Tibial artery (tissue), 4 donors: ENCODE results near the gene NPEPL1.
A peak's percentile ranks its signal among the peaks of the same experiment; 100 is the strongest.

Source experiments
- DNase-seq, 2 donors: peaks; one replicate each; pipeline ENCODE4 v3.0.0-alpha.2; 2019
- H3K27ac ChIP-seq, 2 donors: fragments of 200-600 bp; sonication (generic) in 1 of 2; 1 replicate in 1 of 2; 2 replicates in 1 of 2; pipeline ENCODE4 v1.5.1; 2018 to 2019; ENCODE audit warnings: mild to moderate bottlenecking in 1 of 2
- H3K27me3 ChIP-seq, 2 donors: fragments of 200-600 bp; sonication (generic) in 1 of 2; one replicate each; pipeline versions ENCODE4 v1.5.1 to v1.6.0; 2016 to 2019
- H3K36me3 ChIP-seq, 3 donors: fragments of 200-600 bp; sonication (generic) in 2 of 3; one replicate each; pipeline ENCODE4 v1.5.1; 2016 to 2019; ENCODE audit warnings: mild to moderate bottlenecking in 2 of 3
- H3K4me1 ChIP-seq, 4 donors: fragments of 200-600 bp; sonication (generic) in 2 of 4; 1 replicate in 3 of 4; 2 replicates in 1 of 4; pipeline ENCODE4 v1.5.1; 2016 to 2019
- H3K4me3 ChIP-seq, 2 donors: fragments of 200-600 bp; sonication (generic) in 1 of 2; 1 replicate in 1 of 2; 2 replicates in 1 of 2; pipeline ENCODE4 v1.5.1; 2018 to 2019; ENCODE audit warnings: mild to moderate bottlenecking in 2 of 2
- H3K9me3 ChIP-seq, 3 donors: fragments of 200-600 bp; sonication (generic) in 1 of 3; one replicate each; pipeline ENCODE4 v1.5.1; 2016 to 2019
- intact Hi-C: fragments of 100-400 bp; cut with DNase I; formaldehyde crosslinking; loops from one replicate; pipeline ENCODE4 v1.15.0; 2023; ENCODE audit warnings: low total_unique reads
- TF ChIP-seq, protein P1 (sequence below), 2 experiments: fragments of 200-600 bp in 1 of 2; fragments of 450-650 bp in 1 of 2; IDR thresholded peaks; one replicate each; pipeline ENCODE4 v1.5.1; 2017 to 2019; ENCODE audit warnings: antibody characterized with exemption in 2 of 2, mild to moderate bottlenecking in 1 of 2, moderate library complexity in 1 of 2

The NPEPL1 gene

DNA sequence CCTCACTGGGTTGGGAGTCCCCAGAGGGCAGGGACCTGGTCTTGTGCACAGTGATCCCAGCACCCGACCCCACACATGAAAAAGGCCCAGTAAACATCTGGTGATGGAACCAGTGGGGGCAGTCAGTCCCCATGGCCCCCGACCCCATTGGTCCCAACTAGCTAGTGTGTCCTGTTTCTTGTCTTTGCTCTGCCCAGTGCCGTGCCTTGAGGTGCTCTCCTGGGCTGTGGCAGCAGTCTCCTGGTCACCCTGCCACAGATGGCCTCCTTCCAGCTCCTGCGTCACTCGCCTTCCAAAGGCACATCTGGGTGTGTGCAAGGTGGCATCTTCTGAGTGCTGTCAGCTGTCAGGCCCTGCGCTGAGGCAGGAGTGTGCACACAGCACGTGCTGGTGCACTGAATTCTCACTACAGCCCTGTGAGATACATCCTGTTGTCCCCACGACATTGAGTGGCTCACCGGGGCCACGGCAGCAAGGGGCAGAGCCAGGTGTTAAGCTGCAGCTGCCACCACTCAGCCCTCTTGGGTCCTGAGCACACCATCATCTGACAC is 3.9 kb downstream of the NPEPL1 start:
- H3K36me3 ChIP-seq = peaks cover 39 to 63% (median 57%) of the 10 kb centered on the region in 3 donors
- H3K4me1 ChIP-seq = peaks cover 0 to 26% (median 18%) of the 10 kb centered on the region in 4 donors
- peak in 1 of 2 donors; percentile 59 for DNase-seq
- no peak overlapping the region for H3K4me3 ChIP-seq
- H3K9me3 ChIP-seq = no peaks in the 10 kb centered on the region
- intact Hi-C loops = loop anchor here (10.0 kb wide), 1 partner anchor 392 kb away; the partner anchor contains the start of gene RAB22A
- H3K27me3 ChIP-seq = no peaks in the 10 kb centered on the region
- H3K27ac ChIP-seq = no peak overlapping the region
- TF ChIP-seq, protein P1, sequence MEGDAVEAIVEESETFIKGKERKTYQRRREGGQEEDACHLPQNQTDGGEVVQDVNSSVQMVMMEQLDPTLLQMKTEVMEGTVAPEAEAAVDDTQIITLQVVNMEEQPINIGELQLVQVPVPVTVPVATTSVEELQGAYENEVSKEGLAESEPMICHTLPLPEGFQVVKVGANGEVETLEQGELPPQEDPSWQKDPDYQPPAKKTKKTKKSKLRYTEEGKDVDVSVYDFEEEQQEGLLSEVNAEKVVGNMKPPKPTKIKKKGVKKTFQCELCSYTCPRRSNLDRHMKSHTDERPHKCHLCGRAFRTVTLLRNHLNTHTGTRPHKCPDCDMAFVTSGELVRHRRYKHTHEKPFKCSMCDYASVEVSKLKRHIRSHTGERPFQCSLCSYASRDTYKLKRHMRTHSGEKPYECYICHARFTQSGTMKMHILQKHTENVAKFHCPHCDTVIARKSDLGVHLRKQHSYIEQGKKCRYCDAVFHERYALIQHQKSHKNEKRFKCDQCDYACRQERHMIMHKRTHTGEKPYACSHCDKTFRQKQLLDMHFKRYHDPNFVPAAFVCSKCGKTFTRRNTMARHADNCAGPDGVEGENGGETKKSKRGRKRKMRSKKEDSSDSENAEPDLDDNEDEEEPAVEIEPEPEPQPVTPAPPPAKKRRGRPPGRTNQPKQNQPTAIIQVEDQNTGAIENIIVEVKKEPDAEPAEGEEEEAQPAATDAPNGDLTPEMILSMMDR (IDR thresholded peaks at IDR 0.05) = no peak

DNA sequence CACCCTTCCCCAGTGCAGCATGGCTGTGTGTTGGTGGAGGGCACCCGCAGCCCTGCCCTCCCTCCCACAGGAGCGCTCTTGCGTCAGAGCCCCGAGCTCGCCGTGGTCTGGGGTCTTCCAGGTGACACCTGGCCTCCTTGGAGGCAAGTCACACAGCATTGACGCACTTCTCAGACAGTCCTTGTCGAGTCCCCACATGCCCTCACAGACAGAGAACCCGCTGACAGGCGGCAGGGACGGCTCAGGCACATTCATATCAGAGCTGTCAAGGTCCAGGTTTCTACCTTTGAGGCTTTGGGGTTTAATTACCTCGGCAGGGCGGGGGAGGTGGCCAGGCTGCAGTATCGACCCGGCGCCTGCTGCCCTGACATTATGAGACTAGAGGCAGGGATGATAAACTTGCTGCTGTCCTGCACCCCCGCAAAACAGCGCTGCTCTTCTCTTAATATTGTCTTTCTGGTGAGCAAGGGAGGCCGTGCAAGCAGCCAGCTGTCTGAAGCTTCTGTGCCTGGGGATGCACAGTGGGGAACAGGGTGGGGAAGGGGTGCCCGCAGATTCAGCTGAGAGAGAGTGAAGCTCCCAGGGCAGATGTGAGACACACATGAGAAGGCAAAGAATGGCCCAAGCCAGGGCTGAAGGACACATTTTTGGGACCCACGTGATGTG is 4.7 kb downstream of the NPEPL1 start:
- H3K27me3 ChIP-seq = no peaks in the 10 kb centered on the region
- TF ChIP-seq, protein P1 (IDR thresholded peaks at IDR 0.05) = no peak
- H3K27ac ChIP-seq = no peak overlapping the region
- DNase-seq = peak in 1 of 2 donors; percentile 41
- peaks cover 0 to 17% (median 17%) of the 10 kb centered on the region in 4 donors for H3K4me1 ChIP-seq
- no peak overlapping the region for H3K4me3 ChIP-seq
- intact Hi-C loops = loop anchor here (10.0 kb wide), 1 partner anchor 393 kb away; the partner anchor contains the start of gene RAB22A
- peaks cover 48 to 72% (median 65%) of the 10 kb centered on the region in 3 donors for H3K36me3 ChIP-seq
- H3K9me3 ChIP-seq = no peaks in the 10 kb centered on the region

GRCh38 chr20:58697867-58698703 is 5.5 kb downstream of the NPEPL1 start:
- H3K27me3 ChIP-seq = no peaks in the 10 kb centered on the region
- H3K36me3 ChIP-seq = peaks cover 54 to 79% (median 72%) of the 10 kb centered on the region in 3 donors
- no peak overlapping the region for H3K27ac ChIP-seq
- TF ChIP-seq, protein P1 (IDR thresholded peaks at IDR 0.05) = no peak
- peak in 1 of 2 donors; percentile 61 for DNase-seq
- intact Hi-C loops = loop anchor here (10.0 kb wide), 1 partner anchor 393 kb away; the partner anchor contains the start of gene RAB22A
- H3K9me3 ChIP-seq = no peaks in the 10 kb centered on the region
- peaks cover 0 to 16% (median 16%) of the 10 kb centered on the region in 4 donors for H3K4me1 ChIP-seq
- H3K4me3 ChIP-seq = no peak overlapping the region

GRCh38 chr20:58698741-58699622 is 6.4 kb downstream of the NPEPL1 start:
- intact Hi-C loops = loop anchor here (10.0 kb wide), 1 partner anchor 394 kb away; the partner anchor contains the start of gene RAB22A
- no peak overlapping the region for H3K27ac ChIP-seq
- H3K36me3 ChIP-seq = peaks cover 63 to 88% (median 81%) of the 10 kb centered on the region in 3 donors
- no peak overlapping the region for H3K4me3 ChIP-seq
- peak; percentile 63 to 70 for DNase-seq
- H3K4me1 ChIP-seq = peaks cover 0 to 8% (median 7%) of the 10 kb centered on the region in 4 donors
- TF ChIP-seq, protein P1 (IDR thresholded peaks at IDR 0.05) = no peak
- no peaks in the 10 kb centered on the region for H3K27me3 ChIP-seq
- no peaks in the 10 kb centered on the region for H3K9me3 ChIP-seq
